Suppressor macrophage (primary cell): ENCODE measurements around the gene MAP1B.
"Not testable (repeated sequence)": the region's sequence is repeated elsewhere in the genome, so short reads cannot be mapped to it uniquely, and the experiment has no call there.

ENCODE experiments used
- DNase-seq, 4 experiments: peaks; one replicate each; pipeline ENCODE4 v3.0.0-alpha.2; 2020 to 2022
- total RNA-seq, 17 experiments: gene quantifications; one replicate each; lab custom pipeline; 2026; ENCODE audit warnings: mixed read lengths in 6 of 17, inconsistent platforms in 3 of 17; lab: John Stamatoyannopoulos, UW

The MAP1B gene
- total RNA-seq = 0 to 6.1 (median 0.07) reads per million in 17 experiments

GRCh38 chr5:72107131-72107900 is at the start of gene MAP1B:
MAP1B (plus strand) TSS chr5:72107475; CDS start chr5:72107532, 57 bp downstream.
- DNase-seq = no peak

DNA sequence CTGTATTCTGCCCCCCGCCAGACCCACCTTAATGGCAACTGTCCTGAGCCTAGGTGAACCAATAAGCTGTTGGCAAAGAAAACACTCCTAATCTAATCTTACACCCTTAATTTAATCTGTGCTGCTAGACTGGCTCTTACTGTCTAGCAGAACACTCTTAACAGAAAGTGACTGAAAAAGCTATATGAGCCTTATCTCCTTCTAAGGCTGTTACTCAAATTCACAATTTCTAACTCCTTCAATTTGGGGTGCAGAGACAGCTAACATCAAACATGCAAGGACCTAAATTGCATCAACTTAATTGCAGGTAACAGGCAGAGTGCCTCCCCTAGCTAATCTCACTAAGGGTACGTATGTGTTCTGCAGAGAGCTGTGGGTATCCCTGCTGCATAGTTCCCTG is 49.5 kb upstream of the MAP1B start:
- no peak for DNase-seq

DNA sequence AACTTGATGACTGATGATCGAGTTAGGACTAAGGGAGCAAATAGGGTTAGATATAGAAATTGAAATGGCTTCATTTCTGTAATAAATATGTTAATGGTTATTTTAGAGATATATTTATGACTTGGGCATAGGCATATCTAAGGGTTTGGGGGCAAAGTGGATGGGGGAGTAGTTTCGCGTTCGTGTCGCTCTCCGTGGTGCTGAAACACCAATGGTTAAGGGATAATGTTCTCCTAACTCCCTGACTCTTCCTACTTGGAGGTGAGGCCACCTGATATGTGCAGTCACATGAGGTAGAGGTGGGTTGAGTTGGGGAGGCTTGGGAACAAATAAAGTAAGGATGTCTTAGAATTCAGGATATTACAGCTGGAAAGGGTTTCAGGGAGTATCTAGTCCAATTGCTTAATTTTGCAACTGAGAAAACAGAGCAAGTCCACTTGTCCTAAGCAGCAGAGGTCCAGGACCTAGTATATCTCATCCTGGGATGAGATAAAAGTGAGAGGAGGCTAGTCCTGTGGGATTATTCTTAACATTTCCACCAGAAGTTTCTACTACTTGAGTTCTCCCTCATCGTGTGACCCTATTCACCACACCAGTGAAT is 44.0 kb upstream of the MAP1B start:
- DNase-seq = peak in 2 of 4 experiments; percentile 9 to 12

GRCh38 chr5:72064801-72065570 is 42.3 kb upstream of the MAP1B start:
- no peak for DNase-seq

- DNase-seq = no peak
Measured at GRCh38 chr5:72065751-72066255, 41.5 kb upstream of the MAP1B start.

GRCh38 chr5:72066705-72067107 is 40.6 kb upstream of the MAP1B start:
- no peak for DNase-seq

- DNase-seq = no peak
Measured at GRCh38 chr5:72067682-72068470, 39.4 kb upstream of the MAP1B start.

DNA sequence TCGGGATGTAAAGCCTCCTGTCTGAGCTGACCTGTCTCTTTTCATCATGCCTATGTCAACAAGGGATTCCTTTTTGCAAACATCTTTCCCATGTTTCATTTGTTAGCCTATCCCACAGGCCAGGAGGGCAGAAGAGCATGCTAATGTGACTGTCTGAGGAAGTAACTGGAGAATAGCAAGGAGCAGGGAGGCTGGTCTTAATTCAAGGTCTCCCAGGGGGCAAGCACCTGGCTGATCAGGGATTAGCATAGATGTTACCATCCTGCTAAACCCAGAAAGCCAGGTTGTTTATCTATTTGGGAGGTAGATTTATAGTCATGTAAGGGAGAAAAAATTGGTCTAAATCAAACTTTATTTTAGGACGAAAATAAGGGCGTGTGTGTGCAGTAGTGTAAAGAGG is 36.7 kb upstream of the MAP1B start:
- DNase-seq = no peak

- DNase-seq = no peak
Measured at GRCh38 chr5:72071906-72072305, 35.4 kb upstream of the MAP1B start.

DNA sequence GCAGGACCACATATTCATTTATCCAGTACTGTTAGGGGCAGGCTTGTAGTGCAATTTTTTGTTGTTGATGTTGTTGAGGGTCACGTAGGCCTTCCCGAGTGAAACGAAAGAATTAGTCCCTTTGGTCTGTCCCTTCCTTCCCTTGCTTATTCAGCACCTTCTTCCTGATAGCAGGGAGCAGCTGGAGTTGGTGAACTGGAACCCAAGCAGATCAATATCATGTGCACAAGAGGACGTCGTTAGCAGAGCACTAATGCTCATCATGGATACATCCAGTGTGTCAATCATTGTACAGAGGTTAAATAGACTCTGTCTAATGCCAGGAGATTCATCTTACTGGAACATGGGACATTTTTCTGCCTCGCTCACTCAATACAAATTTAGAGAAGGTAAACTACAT is 33.0 kb upstream of the MAP1B start:
- no peak for DNase-seq

DNA sequence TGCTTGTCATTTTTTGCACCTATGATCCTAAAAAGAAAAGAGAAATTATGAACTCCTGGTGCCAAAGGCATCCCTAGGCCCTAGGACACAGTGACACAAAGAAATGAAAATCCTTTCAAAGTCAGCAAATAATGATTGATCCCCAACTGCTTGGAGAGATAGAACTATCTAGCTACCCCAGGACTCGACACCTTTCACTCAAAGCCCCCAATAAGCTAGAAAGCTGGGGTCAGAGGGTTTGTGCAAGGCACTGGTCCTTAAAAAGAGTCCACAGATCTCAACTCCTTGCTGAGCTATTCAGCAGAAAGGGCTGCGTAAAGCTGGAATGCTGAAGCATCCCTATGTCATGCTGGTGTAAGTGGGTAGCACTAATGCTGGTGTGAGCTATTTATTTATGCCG is 31.8 kb upstream of the MAP1B start:
- DNase-seq = no peak

- no peak for DNase-seq
Measured at GRCh38 chr5:72076621-72077300, 30.5 kb upstream of the MAP1B start.

DNA sequence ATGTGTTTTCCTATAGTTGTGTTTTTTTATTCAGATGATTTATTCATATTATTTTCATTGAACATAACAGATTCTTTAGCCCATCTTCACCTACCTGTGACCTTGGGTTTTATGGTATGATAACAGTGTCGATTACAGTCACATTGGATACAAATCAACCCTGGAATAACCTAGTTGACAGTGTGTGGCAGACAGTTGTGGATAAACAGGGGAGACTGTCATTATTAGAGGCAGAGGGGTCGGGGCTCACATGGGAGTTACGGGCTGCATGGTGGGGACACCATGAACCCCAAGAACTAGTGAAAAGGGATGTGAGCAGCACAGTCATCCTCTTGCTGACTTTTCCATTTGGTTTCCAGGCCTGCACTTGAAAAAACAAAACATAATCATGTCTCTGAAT is 29.9 kb upstream of the MAP1B start:
- DNase-seq = no peak

DNA sequence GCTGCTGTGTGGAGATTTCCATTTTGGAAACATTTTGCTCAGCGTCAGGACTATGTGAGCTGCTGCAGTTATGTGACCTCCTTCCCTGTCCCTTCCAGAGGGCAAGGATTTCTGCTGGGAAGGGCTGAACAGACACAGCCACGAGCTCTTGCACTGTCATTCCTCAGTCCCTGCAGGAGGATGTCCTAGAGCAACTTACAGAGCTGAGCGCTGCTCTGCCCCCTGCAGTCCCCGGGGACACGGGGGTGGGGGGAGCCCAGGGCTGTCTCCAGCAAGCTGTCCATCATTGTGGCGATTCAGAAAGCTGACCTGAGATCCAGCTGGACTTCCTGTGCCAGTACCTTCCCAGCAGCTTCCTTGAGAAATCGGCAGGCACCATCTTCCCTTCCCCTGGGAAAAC is 28.0 kb upstream of the MAP1B start:
- DNase-seq = no peak

DNA sequence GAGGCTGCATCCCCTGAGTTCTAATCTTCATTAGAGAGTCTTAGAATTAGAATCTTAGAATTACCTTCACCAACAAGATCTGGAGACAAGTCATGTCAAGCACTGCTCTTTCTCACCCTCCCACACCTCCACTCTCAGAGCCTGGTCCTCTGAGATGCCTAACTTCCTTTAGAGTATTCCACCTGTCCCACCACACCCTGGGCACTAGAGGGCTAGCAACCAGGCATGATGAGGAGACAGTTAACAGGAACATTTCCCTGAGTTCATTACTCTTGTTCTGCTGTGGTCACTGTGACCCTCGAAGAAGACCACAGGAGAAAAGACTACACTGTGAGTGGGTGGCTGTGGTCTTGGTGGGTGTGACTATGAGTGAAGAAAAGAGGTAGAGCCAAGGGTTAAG is 25.2 kb upstream of the MAP1B start:
- no peak for DNase-seq

DNA sequence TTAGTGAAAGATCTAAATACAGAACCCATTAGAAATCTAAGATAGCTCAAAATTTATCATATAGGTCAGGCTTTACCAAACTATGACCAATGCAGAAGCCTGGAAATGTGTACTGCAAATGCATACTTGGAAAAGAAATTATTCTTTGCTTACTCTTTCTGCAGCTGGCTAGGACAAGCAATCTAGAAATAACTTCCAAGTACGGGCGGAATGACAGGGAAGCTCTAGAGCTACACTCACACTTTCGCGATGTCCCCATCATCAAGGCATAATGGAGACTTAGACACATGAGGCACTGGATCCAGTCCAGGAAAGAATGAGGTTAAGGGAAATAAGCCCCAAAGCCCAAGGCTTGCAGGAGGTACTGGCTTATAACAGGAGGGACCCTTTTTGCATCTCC is 22.4 kb upstream of the MAP1B start:
- DNase-seq = no peak

- DNase-seq = no peak
Measured at GRCh38 chr5:72085319-72085718, 22.0 kb upstream of the MAP1B start.

GRCh38 chr5:72089713-72090112 is 17.6 kb upstream of the MAP1B start:
- not testable (repeated sequence) for DNase-seq

GRCh38 chr5:72092074-72092473 is 15.2 kb upstream of the MAP1B start:
- DNase-seq = no peak

GRCh38 chr5:72093217-72093616 is 14.1 kb upstream of the MAP1B start:
- DNase-seq = no peak

DNA sequence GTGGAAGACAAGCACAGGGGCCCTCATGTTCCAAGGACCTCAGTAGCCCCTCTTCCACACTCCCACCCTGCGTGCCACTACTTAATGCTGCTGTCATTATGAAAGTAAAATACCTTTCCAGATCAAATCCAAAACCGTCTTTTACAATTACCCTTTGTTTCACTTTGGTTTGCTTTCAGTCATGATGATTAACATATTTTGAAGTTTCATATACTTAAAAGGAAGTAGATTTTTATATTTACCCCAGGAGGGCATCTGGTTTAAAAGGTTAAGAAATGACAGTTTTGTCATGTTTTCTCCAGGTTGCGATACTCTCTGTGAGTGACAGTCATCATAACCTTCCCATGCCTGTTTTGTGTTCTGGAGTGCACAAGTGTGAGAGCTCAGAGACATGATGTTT is 13.5 kb upstream of the MAP1B start:
- no peak for DNase-seq

DNA sequence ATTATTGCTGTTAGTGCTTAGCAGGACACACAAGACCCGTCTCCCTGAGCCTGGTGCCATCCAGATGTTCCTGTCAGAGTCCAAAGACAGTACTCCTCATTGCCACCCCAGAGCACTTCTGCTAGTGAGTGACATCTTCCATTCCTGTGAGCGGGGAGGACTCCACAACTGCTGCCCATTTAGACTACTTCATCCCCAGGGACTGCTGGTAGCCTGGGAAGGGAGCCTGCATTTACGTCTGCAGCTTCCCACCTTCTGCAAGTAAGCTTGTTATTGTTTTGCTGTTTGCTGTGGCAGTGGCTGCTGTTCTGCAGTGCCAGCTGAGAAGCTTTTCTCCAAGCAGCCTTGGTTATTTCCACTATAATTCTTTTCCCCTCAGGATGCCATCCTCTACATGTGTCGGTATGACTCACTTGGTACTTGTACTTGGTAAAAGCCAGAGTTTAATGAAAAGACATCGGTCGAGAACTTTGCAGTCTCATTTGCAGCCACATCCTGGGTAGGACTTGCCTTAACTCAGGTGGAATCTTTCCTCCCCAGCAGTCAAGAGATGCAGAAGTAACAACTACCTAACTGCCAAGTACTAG is 10.6 kb upstream of the MAP1B start:
- no peak for DNase-seq
